ENCODE measurements around the gene ZNF326. TPM values are rescaled to one million over a fixed set of nuclear protein-coding genes. Genes with fewer than 3 reads are reported as not detected.
A peak's percentile ranks its signal among the peaks of the same experiment; 100 is the strongest.
"Not testable (repeated sequence)": the region's sequence is repeated elsewhere in the genome, so short reads cannot be mapped to it uniquely, and the experiment has no call there.

ZNF326 gene
- total RNA-seq, 1 experiment from 2014 or later, result 39.0 TPM

DNA sequence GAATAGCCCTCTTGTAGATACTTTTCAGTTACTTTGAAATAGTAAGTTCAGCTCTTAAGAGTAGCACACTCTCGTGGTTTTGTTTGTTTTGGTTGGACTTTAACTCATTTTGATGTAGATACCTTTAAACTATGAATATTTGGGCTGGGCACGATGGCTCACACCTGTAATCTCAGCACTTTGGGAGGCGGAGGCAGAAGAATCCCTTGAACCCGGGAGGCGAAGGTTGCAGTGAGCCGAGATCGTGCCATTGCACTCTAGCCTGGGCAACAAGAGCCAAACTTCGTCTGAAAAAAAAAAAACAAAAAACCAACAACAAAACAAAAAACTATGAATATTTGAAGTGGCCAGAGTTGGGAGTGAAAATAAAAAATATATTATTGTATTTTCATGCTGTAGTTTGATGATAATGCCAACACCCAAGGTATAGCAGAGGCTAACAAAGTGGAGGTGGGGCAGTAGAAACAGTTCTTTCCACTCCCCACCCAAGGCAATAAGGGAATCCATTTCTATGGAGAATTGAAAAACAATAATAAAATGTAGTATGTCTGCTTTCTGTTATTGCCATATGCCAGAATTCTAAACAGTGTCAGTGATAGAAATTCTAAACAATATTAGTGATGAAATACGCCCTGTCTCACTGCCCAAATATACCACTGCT, 1.7 kb downstream of the ZNF326 start:
- no peak overlapping the region for H2AK5ac ChIP-seq (ENCODE audit: insufficient read length, low read length)
- Mint-ChIP-seq H3K36me3 (ENCODE audit: insufficient read depth in 1 of 3, low read depth in 3 of 3) (peaks cover 5 to 35% (median 27%) of the 10 kb centered on the region in 3 experiments), H3K27ac (0 out of 7 replicates have a peak overlapping the region, but pooled peaks of 1 of the 3 experiments have one; percentile 22), H3K27me3 (ENCODE audit: low read depth) (no peaks in the 10 kb centered on the region), H3K4me1 (peaks cover 34 to 45% of the 10 kb centered on the region in 2 experiments), H3K9me3 (no peaks in the 10 kb centered on the region; a peak in 1 of 5 replicates), H3K4me3 (peak overlapping the region; percentile 95 to 97)
- no peak overlapping the region for H3K14ac ChIP-seq (ENCODE audit: insufficient read depth, low read length)
- no peak overlapping the region for H4K91ac ChIP-seq (ENCODE audit: insufficient read length, low read depth, low read length)
- no peak overlapping the region for H3K27ac ChIP-seq (ENCODE audit: insufficient read length, low read depth, low read length)
- no peak overlapping the region for H3T11ph ChIP-seq (ENCODE audit: low read length)
- H4K20me1 ChIP-seq (ENCODE audit: control insufficient read depth, insufficient read depth, insufficient read length), result no peaks in the 10 kb centered on the region
- H2AFZ ChIP-seq (ENCODE audit: low read length), result no peak overlapping the region
- TF ChIP-seq, protein P1, sequence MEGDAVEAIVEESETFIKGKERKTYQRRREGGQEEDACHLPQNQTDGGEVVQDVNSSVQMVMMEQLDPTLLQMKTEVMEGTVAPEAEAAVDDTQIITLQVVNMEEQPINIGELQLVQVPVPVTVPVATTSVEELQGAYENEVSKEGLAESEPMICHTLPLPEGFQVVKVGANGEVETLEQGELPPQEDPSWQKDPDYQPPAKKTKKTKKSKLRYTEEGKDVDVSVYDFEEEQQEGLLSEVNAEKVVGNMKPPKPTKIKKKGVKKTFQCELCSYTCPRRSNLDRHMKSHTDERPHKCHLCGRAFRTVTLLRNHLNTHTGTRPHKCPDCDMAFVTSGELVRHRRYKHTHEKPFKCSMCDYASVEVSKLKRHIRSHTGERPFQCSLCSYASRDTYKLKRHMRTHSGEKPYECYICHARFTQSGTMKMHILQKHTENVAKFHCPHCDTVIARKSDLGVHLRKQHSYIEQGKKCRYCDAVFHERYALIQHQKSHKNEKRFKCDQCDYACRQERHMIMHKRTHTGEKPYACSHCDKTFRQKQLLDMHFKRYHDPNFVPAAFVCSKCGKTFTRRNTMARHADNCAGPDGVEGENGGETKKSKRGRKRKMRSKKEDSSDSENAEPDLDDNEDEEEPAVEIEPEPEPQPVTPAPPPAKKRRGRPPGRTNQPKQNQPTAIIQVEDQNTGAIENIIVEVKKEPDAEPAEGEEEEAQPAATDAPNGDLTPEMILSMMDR (conservative IDR thresholded peaks at IDR 0.05), result no peak
- H3K18ac ChIP-seq (ENCODE audit: insufficient read length, low read depth, low read length), result no peak overlapping the region
- peaks cover 3% of the 10 kb centered on the region for H3K23me2 ChIP-seq (ENCODE audit: insufficient read length, low read depth, low read length, poor library complexity, severe bottlenecking)
- no peak overlapping the region for H2BK5ac ChIP-seq (ENCODE audit: insufficient read length, low read length)
- no peak overlapping the region for H2BK15ac ChIP-seq (ENCODE audit: low read depth, low read length)
- H3K23ac ChIP-seq (ENCODE audit: insufficient read length, low read depth, low read length), result no peak overlapping the region
- H3K56ac ChIP-seq (ENCODE audit: insufficient read length, low read depth, low read length), result no peak overlapping the region
- no peak overlapping the region for H2BK12ac ChIP-seq (ENCODE audit: insufficient read length, low read depth, low read length)
- H3K9ac ChIP-seq (ENCODE audit: extremely low read depth, insufficient read length, low read length), result peak overlapping the region; percentile 90
- no CpG with 5 or more reads among the region's 9 CpGs for WGBS (ENCODE audit: extremely low coverage, insufficient read length, low lambda C conversion rate)
- no peak overlapping the region for H3K4ac ChIP-seq (ENCODE audit: low read depth, low read length)
- no peaks in the 10 kb centered on the region for H3K4me1 ChIP-seq (ENCODE audit: insufficient read depth, low read length)
- H2BK120ac ChIP-seq (ENCODE audit: low read depth, low read length, poor library complexity, severe bottlenecking), result no peak overlapping the region
- H3K79me2 ChIP-seq (ENCODE audit: insufficient read depth, low read length), result peaks cover 25% of the 10 kb centered on the region; the same call in 1 of the 2 replicates
- H3K4me2 ChIP-seq (ENCODE audit: insufficient read depth, insufficient read length, low read length), result peak overlapping the region; percentile 61
- H4K8ac ChIP-seq (replicated peaks; ENCODE audit: insufficient read length, low read depth, low read length), result no peak overlapping the region
- H2BK20ac ChIP-seq (ENCODE audit: low read depth, low read length, poor library complexity, severe bottlenecking), result no peak overlapping the region
- H3K79me1 ChIP-seq (ENCODE audit: insufficient read depth, low read depth, low read length, poor library complexity, severe bottlenecking), result peaks cover 7% of the 10 kb centered on the region
- DNase-seq, result no peak
- H3K27me3 ChIP-seq (ENCODE audit: insufficient read depth, low read length), result no peaks in the 10 kb centered on the region
- H3K9me3 ChIP-seq (ENCODE audit: control insufficient read depth, low read depth, low read length), result no peaks in the 10 kb centered on the region
- H4K5ac ChIP-seq (ENCODE audit: insufficient read length, low read depth, low read length), result no peak overlapping the region

DNA sequence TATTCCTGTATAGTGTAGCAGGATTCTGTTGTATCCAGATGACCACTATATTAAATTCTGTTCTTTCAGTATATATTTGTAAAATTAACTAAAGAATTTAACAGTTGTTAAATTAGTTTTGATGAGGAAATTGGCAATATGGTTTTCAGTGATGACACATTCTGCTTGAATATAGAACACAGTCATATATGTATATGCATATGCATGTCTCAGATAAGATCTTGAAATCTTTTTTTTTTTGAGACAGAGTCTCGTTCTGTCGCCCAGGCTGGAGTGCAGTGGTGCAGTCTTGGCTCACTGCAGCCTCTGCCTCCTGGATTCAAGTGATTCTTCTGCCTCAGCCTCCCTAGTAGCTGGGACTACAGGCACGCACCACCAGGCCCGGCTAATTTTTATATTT, 2.2 kb downstream of the ZNF326 start:
- Mint-ChIP-seq H3K4me1 (peaks cover 30 to 44% of the 10 kb centered on the region in 2 experiments), H3K4me3 (peak overlapping the region; percentile 47 to 95; a peak in 4 of 5 replicates), H3K36me3 (ENCODE audit: insufficient read depth in 1 of 3, low read depth in 3 of 3) (peaks cover 5 to 37% (median 27%) of the 10 kb centered on the region in 3 experiments)
- not testable (repeated sequence) for H4K91ac ChIP-seq (ENCODE audit: insufficient read length, low read depth, low read length); H3K4me2 ChIP-seq (ENCODE audit: insufficient read depth, insufficient read length, low read length); H4K20me1 ChIP-seq (ENCODE audit: control insufficient read depth, insufficient read depth, insufficient read length); H2BK12ac ChIP-seq (ENCODE audit: insufficient read length, low read depth, low read length); H2AK5ac ChIP-seq (ENCODE audit: insufficient read length, low read length); H3K4me1 ChIP-seq (ENCODE audit: insufficient read depth, low read length); H3K27ac Mint-ChIP-seq; H3K27me3 ChIP-seq (ENCODE audit: insufficient read depth, low read length); H3T11ph ChIP-seq (ENCODE audit: low read length); H3K18ac ChIP-seq (ENCODE audit: insufficient read length, low read depth, low read length); H3K56ac ChIP-seq (ENCODE audit: insufficient read length, low read depth, low read length); H3K23me2 ChIP-seq (ENCODE audit: insufficient read length, low read depth, low read length, poor library complexity, severe bottlenecking); H3K27ac ChIP-seq (ENCODE audit: insufficient read length, low read depth, low read length); H4K8ac ChIP-seq (replicated peaks; ENCODE audit: insufficient read length, low read depth, low read length); H3K9me3 Mint-ChIP-seq; H3K9me3 ChIP-seq (ENCODE audit: control insufficient read depth, low read depth, low read length); H3K27me3 Mint-ChIP-seq (ENCODE audit: low read depth); H3K14ac ChIP-seq (ENCODE audit: insufficient read depth, low read length); H2BK5ac ChIP-seq (ENCODE audit: insufficient read length, low read length); H4K5ac ChIP-seq (ENCODE audit: insufficient read length, low read depth, low read length); H3K9ac ChIP-seq (ENCODE audit: extremely low read depth, insufficient read length, low read length); H2AFZ ChIP-seq (ENCODE audit: low read length); H2BK15ac ChIP-seq (ENCODE audit: low read depth, low read length); H3K23ac ChIP-seq (ENCODE audit: insufficient read length, low read depth, low read length); H2BK120ac ChIP-seq (ENCODE audit: low read depth, low read length, poor library complexity, severe bottlenecking); H2BK20ac ChIP-seq (ENCODE audit: low read depth, low read length, poor library complexity, severe bottlenecking); H3K4ac ChIP-seq (ENCODE audit: low read depth, low read length); H3K79me1 ChIP-seq (ENCODE audit: insufficient read depth, low read depth, low read length, poor library complexity, severe bottlenecking); DNase-seq
- H3K79me2 ChIP-seq (ENCODE audit: insufficient read depth, low read length), result peaks cover 25% of the 10 kb centered on the region; the same call in 1 of the 2 replicates
- no CpG with 5 or more reads among the region's 4 CpGs for WGBS (ENCODE audit: extremely low coverage, insufficient read length, low lambda C conversion rate)

Measured in H9 (cell line).